HepG2 (cell line): ENCODE results near the gene DEFB124. TPM values are rescaled to one million over a fixed set of nuclear protein-coding genes. Genes with fewer than 3 reads are reported as not detected.

Source experiments
- AKNA ChIP-seq: sonication (generic); formaldehyde crosslinking; IDR thresholded peaks from 2 replicates; pipeline ENCODE4 v1.4.0; 2020; ENCODE audit warnings: missing genetic modification reagents, borderline replicate concordance
- ATF7 ChIP-seq, 2 experiments: fragments of 450-650 bp in 1 of 2; sonication (generic) in 1 of 2; formaldehyde crosslinking in 1 of 2; IDR thresholded peaks; 2 replicates each; pipeline versions ENCODE4 v1.4.0 to v1.6.1; 2016 to 2020; ENCODE audit warnings: antibody characterized with exemption in 1 of 2, mild to moderate bottlenecking in 1 of 2, missing genetic modification reagents in 1 of 2
- FOXA3 ChIP-seq: IDR thresholded peaks from 2 replicates; pipeline ENCODE4 v1.6.1; 2016; ENCODE audit warnings: missing genetic modification reagents, missing compliant biosample characterization
- FOXK2 ChIP-seq: fragments of 450-650 bp; IDR thresholded peaks from 2 replicates; pipeline ENCODE4 v1.6.1; 2016
- HDAC1 ChIP-seq: sonication (generic); formaldehyde crosslinking; IDR thresholded peaks from 2 replicates; pipeline ENCODE4 v1.5.1; 2020; ENCODE audit warnings: mild to moderate bottlenecking, missing genetic modification reagents
- HIC2 ChIP-seq: sonication (generic); formaldehyde crosslinking; IDR thresholded peaks from 2 replicates; pipeline ENCODE4 v1.9.0; 2022; ENCODE audit warnings: low read depth, missing genetic modification reagents
- KDM5B ChIP-seq: sonication (generic); formaldehyde crosslinking; IDR thresholded peaks from 2 replicates; pipeline ENCODE4 v1.4.0; 2020; ENCODE audit warnings: missing genetic modification reagents, mild to moderate bottlenecking, borderline replicate concordance
- PTBP1 ChIP-seq: fragments of 200-400 bp; formaldehyde crosslinking; IDR thresholded peaks from 2 replicates; pipeline ENCODE4 v1.6.1; 2018; ENCODE audit warnings: low read length, low read depth; ENCODE audit not compliant: poor library complexity, severe bottlenecking
- SIX1 ChIP-seq: sonication (generic); formaldehyde crosslinking; IDR thresholded peaks from 2 replicates; pipeline ENCODE4 v1.4.0; 2020; ENCODE audit warnings: missing genetic modification reagents, borderline replicate concordance
- SMAD3 ChIP-seq: sonication (generic); formaldehyde crosslinking; IDR thresholded peaks from 2 replicates; pipeline ENCODE4 v1.4.0; 2020; ENCODE audit warnings: missing genetic modification reagents
- SNAPC2 ChIP-seq: sonication (generic); formaldehyde crosslinking; IDR thresholded peaks from 2 replicates; pipeline ENCODE4 v1.8.1; 2022; ENCODE audit warnings: mild to moderate bottlenecking, missing genetic modification reagents
- SRF ChIP-seq: IDR thresholded peaks from 2 replicates; pipeline ENCODE4 v1.6.1; 2011; ENCODE audit warnings: mild to moderate bottlenecking, low read depth, low read length, moderate library complexity
- SRSF9 ChIP-seq: fragments of 200-400 bp; formaldehyde crosslinking; IDR thresholded peaks from 2 replicates; pipeline ENCODE4 v1.6.1; 2018; ENCODE audit warnings: borderline replicate concordance, mild to moderate bottlenecking, low read depth, low read length; ENCODE audit not compliant: insufficient read depth, poor library complexity, severe bottlenecking
- YEATS4 ChIP-seq: sonication (generic); formaldehyde crosslinking; IDR thresholded peaks from 2 replicates; pipeline ENCODE4 v1.4.0; 2020; ENCODE audit warnings: missing genetic modification reagents, borderline replicate concordance
- ZC3H13 ChIP-seq: sonication (generic); formaldehyde crosslinking; IDR thresholded peaks from 2 replicates; pipeline ENCODE4 v1.8.1; 2023; ENCODE audit warnings: mild to moderate bottlenecking, missing genetic modification reagents, moderate library complexity
- ZIK1 ChIP-seq: sonication (generic); formaldehyde crosslinking; IDR thresholded peaks from 2 replicates; pipeline ENCODE4 v1.5.0; 2020; ENCODE audit warnings: mild to moderate bottlenecking, low read depth, missing genetic modification reagents, borderline replicate concordance
- ZNF207 ChIP-seq: fragments of 450-650 bp; IDR thresholded peaks from 2 replicates; pipeline ENCODE4 v1.6.1; 2016; ENCODE audit warnings: antibody characterized with exemption, borderline replicate concordance
- ZNF230 ChIP-seq: sonication (generic); formaldehyde crosslinking; IDR thresholded peaks from 2 replicates; pipeline ENCODE4 v1.4.0; 2020; ENCODE audit warnings: mild to moderate bottlenecking, missing genetic modification reagents
- ZNF652 ChIP-seq: IDR thresholded peaks from 2 replicates; pipeline ENCODE4 v1.6.1; 2016; ENCODE audit warnings: low read depth, borderline replicate concordance
- ZNF776 ChIP-seq: sonication (generic); formaldehyde crosslinking; IDR thresholded peaks from 2 replicates; pipeline ENCODE4 v1.4.0; 2020; ENCODE audit warnings: mild to moderate bottlenecking, missing genetic modification reagents
- ZNF777 ChIP-seq: sonication (generic); formaldehyde crosslinking; IDR thresholded peaks from 2 replicates; pipeline ENCODE4 v1.4.0; 2020; ENCODE audit warnings: missing genetic modification reagents
- polyA plus RNA-seq, 8 experiments: library from polyadenylated mRNA; depleted of rRNA in 3 of 8; stranded (reverse) in 7 of 8; unstranded in 1 of 8; fragments of >200 nt; fragmentation: Illumina TruSeq in 4 of 8; extraction: Trizol in 4 of 8; gene quantifications; 2 replicates each; pipeline versions ENCODE4 v1.2.1 to v1.2.3, GENCODE V29; 2011 to 2016; ENCODE audit warnings: low read depth in 4 of 8, missing spikeins in 1 of 8, mixed read lengths in 1 of 8; ENCODE audit not compliant: insufficient read depth in 1 of 8
- total RNA-seq, 5 experiments: library from RNA; depleted of rRNA; stranded (reverse); fragments of >200 nt; fragmentation: Illumina TruSeq; extraction: Trizol; gene quantifications; 2 replicates each; pipeline ENCODE4 v1.2.3, GENCODE V29; 2016; ENCODE audit warnings: low read depth in 1 of 5

The DEFB124 gene
- total and polyA plus RNA-seq, 2 of the 13 experiments (the other 11 are each of a cell fraction or from before 2014, with no cell fraction given): not detected

GRCh38 chr20:31514154-31515071, 39.5 kb upstream of the DEFB124 start, which contains the start of gene HM13 (continued):
- TF ChIP-seq ZC3H13 (CRISPR knock-in tag) (peak; percentile 85), PTBP1 (peak; percentile 24), SMAD3 (CRISPR knock-in tag) (peak; percentile 46; the same call in 1 of the 2 replicates), SRF (peak; percentile 21; the same call in 1 of the 2 replicates), SRSF9 (no peak), YEATS4 (peak; percentile 100), HIC2 (no peak; the same call in none of the 2 replicates), ZNF652 (CRISPR knock-in tag) (no peak), FOXA3 (CRISPR knock-in tag) (peak; percentile 81), ZNF777 (CRISPR knock-in tag) (peak; percentile 81), HDAC1 (peak; percentile 99), SIX1 (no peak), FOXK2 (peak; percentile 82), ZNF776 (CRISPR knock-in tag) (peak; percentile 96), ZIK1 (CRISPR knock-in tag) (peak; percentile 99), SNAPC2 (CRISPR knock-in tag) (no peak; the same call in 1 of the 2 replicates), ATF7 (IDR thresholded peaks at IDR 0.05) (no peak), ATF7 (CRISPR knock-in tag; IDR thresholded peaks at IDR 0.05) (peak; percentile 94), AKNA (CRISPR knock-in tag) (peak; percentile 52; the same call in 1 of the 2 replicates), ZNF207 (no peak), KDM5B (CRISPR knock-in tag) (peak; percentile 97), ZNF230 (peak; percentile 97)
